Measurements from ENCODE around the gene RORC. TPM values are rescaled to one million over a fixed set of nuclear protein-coding genes. Genes with fewer than 3 reads are reported as not detected.

The RORC gene
- total and polyA plus RNA-seq, 2 experiments from 2014 or later, result not detected

- Histone ChIP-seq H3K9me3 (ENCODE audit: low read depth) (no peaks in the 10 kb centered on the region), H3K27me3 (no peaks in the 10 kb centered on the region), H3K36me3 (no peaks in the 10 kb centered on the region), H3K4me3 (no peak overlapping the region), H3K27ac (no peak overlapping the region), H3K4me1 (ENCODE audit: low read depth) (peaks cover 3% of the 10 kb centered on the region)
- DNase-seq (ENCODE audit: low read depth in 1 of 2, low spot score in 1 of 2), result no peak
- no peak for TF ChIP-seq CTCF (IDR thresholded peaks at IDR 0.05; ENCODE audit: low read depth, low read length)
These were observed 11.5 kb downstream of the RORC start for GRCh38 chr1:151819976-151820623.

GRCh38 chr1:151819227-151819835 is 12.3 kb downstream of the RORC start:
- TF ChIP-seq CTCF (IDR thresholded peaks at IDR 0.05; ENCODE audit: low read depth, low read length), result no peak
- Histone ChIP-seq H3K27me3 (no peaks in the 10 kb centered on the region), H3K36me3 (no peaks in the 10 kb centered on the region), H3K9me3 (ENCODE audit: low read depth) (no peaks in the 10 kb centered on the region), H3K4me1 (ENCODE audit: low read depth) (peaks cover 3% of the 10 kb centered on the region), H3K27ac (no peak overlapping the region), H3K4me3 (no peak overlapping the region)
- DNase-seq (ENCODE audit: low read depth in 1 of 2, low spot score in 1 of 2), result no peak

DNA sequence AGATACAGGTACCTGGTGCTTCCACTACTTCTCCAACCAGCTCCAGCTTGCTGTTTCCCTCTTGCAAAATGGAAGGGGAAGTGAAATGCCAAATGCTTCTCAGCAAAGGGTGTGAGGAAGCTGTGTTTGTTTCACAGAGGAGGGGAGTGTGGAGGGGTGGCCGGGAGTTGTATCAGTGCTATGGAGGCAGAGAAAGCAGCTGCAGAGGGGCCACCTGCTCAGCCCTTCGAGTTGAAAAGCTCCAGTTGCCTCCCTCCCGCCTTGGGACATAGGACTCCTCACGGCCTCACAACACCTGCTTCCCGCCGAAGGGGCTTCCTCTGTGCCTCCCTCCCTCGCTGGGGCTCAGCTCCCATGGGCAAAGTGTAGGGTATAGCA is 14.3 kb downstream of the RORC start:
- TF ChIP-seq CTCF (IDR thresholded peaks at IDR 0.05; ENCODE audit: low read depth, low read length), result no peak
- DNase-seq (ENCODE audit: low read depth in 1 of 2, low spot score in 1 of 2), result no peak
- Histone ChIP-seq H3K4me1 (ENCODE audit: low read depth) (peaks cover 3% of the 10 kb centered on the region), H3K9me3 (ENCODE audit: low read depth) (no peaks in the 10 kb centered on the region), H3K4me3 (no peak overlapping the region), H3K27me3 (no peaks in the 10 kb centered on the region), H3K36me3 (no peaks in the 10 kb centered on the region), H3K27ac (no peak overlapping the region)

GRCh38 chr1:151816548-151817352 is 14.9 kb downstream of the RORC start:
- H3K27me3 ChIP-seq, result no peaks in the 10 kb centered on the region
- H3K27ac ChIP-seq, result no peak overlapping the region
- no peaks in the 10 kb centered on the region for H3K36me3 ChIP-seq

More at GRCh38 chr1:151816548-151817352, 14.9 kb downstream of the RORC start:
- Histone ChIP-seq H3K4me3 (no peak overlapping the region), H3K9me3 (ENCODE audit: low read depth) (no peaks in the 10 kb centered on the region), H3K4me1 (ENCODE audit: low read depth) (peaks cover 3% of the 10 kb centered on the region)
- DNase-seq (ENCODE audit: low read depth in 1 of 2, low spot score in 1 of 2), result no peak
- no peak for TF ChIP-seq CTCF (IDR thresholded peaks at IDR 0.05; ENCODE audit: low read depth, low read length)
